K562 (cell line): ENCODE data around the gene RYR1. TPM values are rescaled to one million over a fixed set of nuclear protein-coding genes. Genes with fewer than 3 reads are reported as not detected.

Experiments used
- KAT7 ChIP-seq: sonication (generic); formaldehyde crosslinking; IDR thresholded peaks from 2 replicates; pipeline ENCODE4 v1.8.0; 2022; ENCODE audit warnings: missing genetic modification reagents, mild to moderate bottlenecking, borderline replicate concordance
- L3MBTL2 ChIP-seq: fragments of 450-650 bp; IDR thresholded peaks from 2 replicates; pipeline ENCODE4 v1.6.1; 2016; ENCODE audit warnings: mild to moderate bottlenecking, moderate library complexity
- MTF1 ChIP-seq: fragments of 250-450 bp; sonication (Bioruptor Pico); IDR thresholded peaks from 2 replicates; pipeline ENCODE4 v1.9.0; 2021; ENCODE audit warnings: moderate library complexity, mild to moderate bottlenecking, inconsistent platforms, borderline replicate concordance
- NCOA1 ChIP-seq: fragments of 450-650 bp; IDR thresholded peaks from 2 replicates; pipeline ENCODE4 v1.6.1; 2016; ENCODE audit warnings: low read depth
- NFIX ChIP-seq: fragments of 250-450 bp; sonication (Bioruptor Pico); IDR thresholded peaks from 2 replicates; pipeline ENCODE4 v1.4.0; 2020; ENCODE audit warnings: low read depth, mild to moderate bottlenecking, moderate library complexity
- NR1H2 ChIP-seq: sonication (generic); formaldehyde crosslinking; IDR thresholded peaks from 2 replicates; pipeline ENCODE4 v1.4.0; 2020; ENCODE audit warnings: mild to moderate bottlenecking, missing genetic modification reagents
- POLR2G ChIP-seq: fragments of 200-400 bp; formaldehyde crosslinking; IDR thresholded peaks from 2 replicates; pipeline ENCODE4 v1.6.1; 2017; ENCODE audit warnings: low read depth, mild to moderate bottlenecking, antibody characterized with exemption, low read length, moderate library complexity
- PTTG1 ChIP-seq: fragments of 450-650 bp; IDR thresholded peaks from 2 replicates; pipeline ENCODE4 v1.6.1; 2016; ENCODE audit warnings: low read depth, mild to moderate bottlenecking, missing genetic modification characterization, missing compliant biosample characterization
- RAD21 ChIP-seq, 2 experiments: fragments of 250-450 bp in 1 of 2; fragments of 450-650 bp in 1 of 2; sonication (Bioruptor Pico) in 1 of 2; formaldehyde crosslinking in 1 of 2; IDR thresholded peaks in 1 of 2; conservative IDR thresholded peaks in 1 of 2; 2 replicates each; pipeline versions ENCODE4 v1.4.0 to v1.8.0; 2020 to 2022; ENCODE audit warnings: mild to moderate bottlenecking in 2 of 2, moderate library complexity in 1 of 2
- SIX5 ChIP-seq, 2 experiments: IDR thresholded peaks; 2 replicates each; pipeline ENCODE4 v1.6.1; 2011; ENCODE audit warnings: low read length in 2 of 2, borderline replicate concordance in 1 of 2, low read depth in 1 of 2, mild to moderate bottlenecking in 1 of 2, moderate library complexity in 1 of 2; ENCODE audit not compliant: insufficient read depth in 1 of 2
- SMARCC2 ChIP-seq: fragments of 450-650 bp; IDR thresholded peaks from 2 replicates; pipeline ENCODE4 v1.6.1; 2017; ENCODE audit warnings: antibody characterized with exemption, moderate library complexity, mild to moderate bottlenecking, low read depth
- SMC3 ChIP-seq: conservative IDR thresholded peaks from 2 replicates; pipeline ENCODE4 v1.6.1; 2011; ENCODE audit warnings: low read depth, low read length, improper control_type of control experiment; ENCODE audit not compliant: insufficient read depth
- TBL1XR1 ChIP-seq, 2 experiments: IDR thresholded peaks; 2 replicates each; pipeline ENCODE4 v1.6.1; 2012; ENCODE audit warnings: improper control_type of control experiment in 2 of 2, low read length in 2 of 2, mild to moderate bottlenecking in 1 of 2
- ZNF175 ChIP-seq: fragments of 200-800 bp; sonication (Bioruptor generic); IDR thresholded peaks from 2 replicates; pipeline ENCODE4 v1.6.1; 2016; ENCODE audit warnings: low read depth, mild to moderate bottlenecking, missing genetic modification characterization, missing compliant biosample characterization
- ZNF224 ChIP-seq: sonication (generic); formaldehyde crosslinking; IDR thresholded peaks from 2 replicates; pipeline ENCODE4 v1.8.0; 2022; ENCODE audit warnings: mild to moderate bottlenecking, missing genetic modification reagents
- ZNF311 ChIP-seq: fragments of 250-450 bp; sonication (Bioruptor Pico); IDR thresholded peaks from 2 replicates; pipeline ENCODE4 v1.4.0; 2020; ENCODE audit warnings: mild to moderate bottlenecking, moderate library complexity
- ZNF324 ChIP-seq: fragments of 250-450 bp; sonication (Bioruptor Pico); IDR thresholded peaks from 2 replicates; pipeline ENCODE4 v1.4.0; 2020; ENCODE audit warnings: mild to moderate bottlenecking
- ZNF41 ChIP-seq: fragments of 250-450 bp; sonication (Bioruptor Pico); conservative IDR thresholded peaks from 2 replicates; pipeline ENCODE4 v1.4.0; 2020; ENCODE audit warnings: mild to moderate bottlenecking
- ZNF551 ChIP-seq: fragments of 250-450 bp; sonication (Bioruptor Pico); IDR thresholded peaks from 2 replicates; pipeline ENCODE4 v1.5.0; 2021; ENCODE audit warnings: mild to moderate bottlenecking, moderate library complexity
- ZNF561 ChIP-seq: fragments of 450-650 bp; formaldehyde crosslinking; conservative IDR thresholded peaks from 2 replicates; pipeline ENCODE4 v1.4.0; 2020; ENCODE audit warnings: mild to moderate bottlenecking, moderate library complexity
- ZNF830 ChIP-seq: fragments of 250-450 bp; sonication (Bioruptor Pico); IDR thresholded peaks from 2 replicates; pipeline ENCODE4 v1.5.0; 2021; ENCODE audit warnings: mild to moderate bottlenecking
- polyA plus RNA-seq, 8 experiments: library from polyadenylated mRNA; depleted of rRNA in 4 of 8; stranded (reverse) in 5 of 8; unstranded in 3 of 8; fragments of >200 nt; fragmentation: Nextera tagmentation in 2 of 8; fragmentation: Illumina TruSeq in 1 of 8; extraction: Ambion mirVana in 2 of 8; extraction: Trizol in 1 of 8; gene quantifications; 2 replicates each; pipeline versions ENCODE4 v1.2.1 to v1.2.3, GENCODE V29; 2011 to 2014; ENCODE audit warnings: inconsistent platforms in 1 of 8, missing spikeins in 1 of 8
- total RNA-seq, 7 experiments: library from RNA; depleted of rRNA in 6 of 7; stranded (reverse); fragments of >200 nt in 6 of 7; fragmentation: Illumina TruSeq in 2 of 7; extraction: Trizol in 2 of 7; gene quantifications; 2 replicates each; pipeline versions ENCODE4 v1.2.1 to v1.2.3, GENCODE V29; 2011 to 2021; ENCODE audit warnings: low replicate concordance in 1 of 7
- TF ChIP-seq, protein P1 (sequence below): fragments of 450-650 bp; IDR thresholded peaks from 2 replicates; pipeline ENCODE4 v1.6.1; 2016; ENCODE audit warnings: antibody characterized with exemption
- TF ChIP-seq, protein P2 (sequence below): sonication (generic); formaldehyde crosslinking; IDR thresholded peaks from 2 replicates; pipeline ENCODE4 v1.8.1; 2023; ENCODE audit warnings: mild to moderate bottlenecking, missing genetic modification reagents

The RYR1 gene
- total and polyA plus RNA-seq, 9 of the 15 experiments (the other 6 are each of a cell fraction or from before 2014, with no cell fraction given), result 0.11 to 7.4 (median 3.7) TPM

DNA sequence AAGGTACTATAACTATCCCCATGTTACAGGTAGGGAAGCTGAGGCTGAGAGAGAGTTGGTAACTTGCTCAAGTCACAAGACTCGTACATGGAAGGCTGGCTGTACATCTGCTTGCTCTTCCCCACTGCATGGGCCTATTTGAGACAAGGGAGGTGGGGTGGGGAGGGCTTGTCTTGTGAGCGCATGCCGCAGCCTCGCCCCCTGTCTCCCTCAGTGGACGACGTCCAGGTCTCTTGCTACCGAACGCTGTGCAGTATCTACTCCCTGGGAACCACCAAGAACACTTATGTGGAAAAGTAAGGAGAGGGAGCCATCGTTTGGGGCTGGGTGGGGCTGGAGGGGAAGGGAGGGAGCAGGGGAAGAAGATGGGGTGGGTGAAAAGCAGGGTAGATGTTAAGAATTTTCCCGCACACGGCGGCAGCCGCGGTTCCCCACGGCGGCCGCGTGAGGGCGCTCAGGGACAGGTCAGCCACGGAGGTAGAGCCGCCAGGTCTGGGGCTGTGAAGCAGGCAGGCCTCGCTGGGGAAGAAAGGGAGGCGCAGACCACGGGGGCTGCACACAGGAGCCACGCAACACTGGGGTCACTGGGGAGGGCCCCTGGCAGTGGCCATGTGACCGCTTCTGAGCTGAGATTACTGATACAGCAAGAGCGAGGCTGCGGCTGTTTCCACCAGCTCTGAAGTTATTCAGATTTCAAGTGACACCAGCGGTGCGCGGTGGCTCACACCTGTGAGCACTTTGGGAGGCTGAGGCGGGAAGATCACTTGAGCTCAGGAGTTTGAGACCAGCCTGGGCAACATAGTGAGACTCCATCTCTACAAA, 81.5 kb downstream of the RYR1 start (continued):
- TF ChIP-seq NCOA1, result no peak
- no peak for TF ChIP-seq ZNF175
- TF ChIP-seq SMARCC2, result no peak
- TF ChIP-seq PTTG1, result no peak
- no peak for TF ChIP-seq ZNF830 (CRISPR knock-in tag)
- TF ChIP-seq ZNF41, result no peak
- no peak for TF ChIP-seq ZNF324 (CRISPR knock-in tag)
- no peak for TF ChIP-seq KAT7 (CRISPR knock-in tag)
- peak; percentile 63 for TF ChIP-seq L3MBTL2
- TF ChIP-seq RAD21 (CRISPR knock-in tag; conservative IDR thresholded peaks at IDR 0.05 in 1 of 2, IDR thresholded peaks at IDR 0.05 in 1 of 2), result peak; percentile 88 to 92
- no peak for TF ChIP-seq ZNF311 (CRISPR knock-in tag)
- TF ChIP-seq, protein P1, sequence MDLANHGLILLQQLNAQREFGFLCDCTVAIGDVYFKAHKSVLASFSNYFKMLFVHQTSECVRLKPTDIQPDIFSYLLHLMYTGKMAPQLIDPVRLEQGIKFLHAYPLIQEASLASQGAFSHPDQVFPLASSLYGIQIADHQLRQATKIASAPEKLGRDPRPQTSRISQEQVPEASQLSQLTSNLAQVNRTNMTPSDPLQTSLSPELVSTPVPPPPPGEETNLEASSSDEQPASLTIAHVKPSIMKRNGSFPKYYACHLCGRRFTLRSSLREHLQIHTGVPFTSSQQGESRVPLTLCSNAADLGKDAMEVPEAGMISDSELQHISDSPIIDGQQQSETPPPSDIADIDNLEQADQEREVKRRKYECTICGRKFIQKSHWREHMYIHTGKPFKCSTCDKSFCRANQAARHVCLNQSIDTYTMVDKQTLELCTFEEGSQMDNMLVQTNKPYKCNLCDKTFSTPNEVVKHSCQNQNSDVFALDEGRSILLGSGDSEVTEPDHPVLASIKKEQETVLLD, result no peak
- no peak for TF ChIP-seq ZNF561
- no peak for TF ChIP-seq NR1H2 (CRISPR knock-in tag)
- TF ChIP-seq, protein P2, sequence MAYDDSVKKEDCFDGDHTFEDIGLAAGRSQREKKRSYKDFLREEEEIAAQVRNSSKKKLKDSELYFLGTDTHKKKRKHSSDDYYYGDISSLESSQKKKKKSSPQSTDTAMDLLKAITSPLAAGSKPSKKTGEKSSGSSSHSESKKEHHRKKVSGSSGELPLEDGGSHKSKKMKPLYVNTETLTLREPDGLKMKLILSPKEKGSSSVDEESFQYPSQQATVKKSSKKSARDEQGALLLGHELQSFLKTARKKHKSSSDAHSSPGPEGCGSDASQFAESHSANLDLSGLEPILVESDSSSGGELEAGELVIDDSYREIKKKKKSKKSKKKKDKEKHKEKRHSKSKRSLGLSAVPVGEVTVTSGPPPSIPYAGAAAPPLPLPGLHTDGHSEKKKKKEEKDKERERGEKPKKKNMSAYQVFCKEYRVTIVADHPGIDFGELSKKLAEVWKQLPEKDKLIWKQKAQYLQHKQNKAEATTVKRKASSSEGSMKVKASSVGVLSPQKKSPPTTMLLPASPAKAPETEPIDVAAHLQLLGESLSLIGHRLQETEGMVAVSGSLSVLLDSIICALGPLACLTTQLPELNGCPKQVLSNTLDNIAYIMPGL (CRISPR knock-in tag), result no peak
- no peak for TF ChIP-seq ZNF224
- 0 out of 2 replicates have a peak, but pooled peaks have one; percentile 42 for TF ChIP-seq POLR2G
- TF ChIP-seq ZNF551 (CRISPR knock-in tag), result no peak
- no peak for TF ChIP-seq NFIX (CRISPR knock-in tag)
- TF ChIP-seq SMC3, result peak; percentile 88
- no peak for TF ChIP-seq SIX5 (IDR thresholded peaks at IDR 0.05; ENCODE audit: borderline replicate concordance in 1 of 2, insufficient read depth in 1 of 2, low read depth in 1 of 2, low read length in 2 of 2)
- no peak for TF ChIP-seq TBL1XR1 (IDR thresholded peaks at IDR 0.05; ENCODE audit: low read length in 2 of 2)
- no peak for TF ChIP-seq MTF1 (CRISPR knock-in tag)
